Thoracic aorta (tissue), 2 donors: Measurements from ENCODE around the gene CADM2. TPM values are rescaled to one million over a fixed set of nuclear protein-coding genes. Genes with fewer than 3 reads are reported as not detected.

ENCODE experiments used
- ATAC-seq: fragments of 150-250 bp; one replicate; pipeline ENCODE4 v1.8.0; 2017; ENCODE audit warnings: low read depth; ENCODE audit not compliant: insufficient number of reproducible peaks, low FRiP score
- DNase-seq: peaks from one replicate; pipeline ENCODE4 v3.0.0-alpha.2; 2020; ENCODE audit warnings: low spot score
- H3K27ac ChIP-seq, 2 donors: fragments of 200-600 bp; sonication (generic); 1 replicate in 1 of 2; 2 replicates in 1 of 2; pipeline ENCODE4 v1.5.1; 2016; ENCODE audit warnings: mild to moderate bottlenecking in 2 of 2, moderate library complexity in 2 of 2
- H3K27me3 ChIP-seq: fragments of 200-600 bp; sonication (generic); replicated peaks from 2 replicates; pipeline ENCODE4 v1.6.0; 2016; ENCODE audit warnings: mild to moderate bottlenecking; ENCODE audit not compliant: insufficient read depth
- H3K36me3 ChIP-seq: fragments of 200-600 bp; sonication (generic); one replicate; pipeline ENCODE4 v1.5.1; 2016
- H3K4me1 ChIP-seq, 2 donors: fragments of 200-600 bp; sonication (generic); 1 replicate in 1 of 2; 2 replicates in 1 of 2; pipeline versions ENCODE4 v1.5.1 to v1.6.0; 2016; ENCODE audit warnings: low read depth in 2 of 2, mild to moderate bottlenecking in 1 of 2; ENCODE audit not compliant: control insufficient read depth in 1 of 2
- H3K4me3 ChIP-seq: fragments of 200-600 bp; sonication (generic); 2 replicates; pipeline ENCODE4 v1.5.1; 2016; ENCODE audit warnings: mild to moderate bottlenecking
- H3K9me3 ChIP-seq: fragments of 200-600 bp; sonication (generic); 2 replicates; pipeline ENCODE4 v1.5.1; 2016
- total RNA-seq, 2 donors: library from RNA; depleted of rRNA; stranded (reverse); fragments of >200 nt; gene quantifications; one replicate each; pipeline versions ENCODE4 v1.1.0 to v1.2.3, GENCODE V29; 2016
- TF ChIP-seq, protein P1 (sequence below): fragments of 200-600 bp; sonication (generic); IDR thresholded peaks from one replicate; pipeline ENCODE4 v1.5.1; 2019; ENCODE audit warnings: antibody characterized with exemption

The CADM2 gene
- total RNA-seq, 2 donors from 2014 or later, result 1.8 TPM; not detected in 1

DNA sequence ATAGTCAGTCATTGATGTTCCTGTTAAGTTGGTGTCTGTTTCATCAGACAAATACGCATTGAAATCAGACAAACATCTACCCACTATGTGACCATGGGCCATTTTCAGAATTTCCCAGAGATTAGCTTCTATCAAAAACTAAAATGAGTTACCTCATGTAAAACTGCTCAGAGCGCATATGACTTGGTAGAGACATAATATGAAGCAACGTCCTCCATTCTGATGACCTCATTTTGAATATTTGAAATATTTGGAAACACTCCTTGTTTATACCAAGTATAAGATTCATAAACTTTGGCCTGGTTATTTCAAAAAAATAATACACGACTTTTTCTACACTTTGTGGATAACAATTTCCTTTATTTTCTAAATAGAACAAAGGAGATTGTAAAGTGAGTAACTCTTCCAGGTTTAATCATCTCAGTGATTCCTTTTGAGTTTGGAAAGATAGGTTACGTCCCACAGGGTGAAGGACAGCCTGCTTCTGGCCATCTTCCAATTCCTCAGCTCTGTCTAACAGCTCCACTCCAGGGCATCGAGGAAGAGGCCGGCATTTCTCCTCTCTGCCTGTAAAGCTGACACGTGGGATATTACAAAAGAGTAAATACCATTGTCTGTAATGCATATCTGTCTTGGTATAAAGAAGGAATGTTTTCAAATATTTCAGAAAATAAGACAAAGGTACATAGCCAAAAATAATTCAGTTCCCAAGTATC lies 122.6 kb downstream of the CADM2 start:
- Histone ChIP-seq H3K9me3 (no peaks in the 10 kb centered on the region), H3K4me3 (no peak overlapping the region), H3K36me3 (no peaks in the 10 kb centered on the region), H3K27ac (no peak overlapping the region), H3K4me1 (no peaks in the 10 kb centered on the region), H3K27me3 (no peaks in the 10 kb centered on the region)
- TF ChIP-seq, protein P1, sequence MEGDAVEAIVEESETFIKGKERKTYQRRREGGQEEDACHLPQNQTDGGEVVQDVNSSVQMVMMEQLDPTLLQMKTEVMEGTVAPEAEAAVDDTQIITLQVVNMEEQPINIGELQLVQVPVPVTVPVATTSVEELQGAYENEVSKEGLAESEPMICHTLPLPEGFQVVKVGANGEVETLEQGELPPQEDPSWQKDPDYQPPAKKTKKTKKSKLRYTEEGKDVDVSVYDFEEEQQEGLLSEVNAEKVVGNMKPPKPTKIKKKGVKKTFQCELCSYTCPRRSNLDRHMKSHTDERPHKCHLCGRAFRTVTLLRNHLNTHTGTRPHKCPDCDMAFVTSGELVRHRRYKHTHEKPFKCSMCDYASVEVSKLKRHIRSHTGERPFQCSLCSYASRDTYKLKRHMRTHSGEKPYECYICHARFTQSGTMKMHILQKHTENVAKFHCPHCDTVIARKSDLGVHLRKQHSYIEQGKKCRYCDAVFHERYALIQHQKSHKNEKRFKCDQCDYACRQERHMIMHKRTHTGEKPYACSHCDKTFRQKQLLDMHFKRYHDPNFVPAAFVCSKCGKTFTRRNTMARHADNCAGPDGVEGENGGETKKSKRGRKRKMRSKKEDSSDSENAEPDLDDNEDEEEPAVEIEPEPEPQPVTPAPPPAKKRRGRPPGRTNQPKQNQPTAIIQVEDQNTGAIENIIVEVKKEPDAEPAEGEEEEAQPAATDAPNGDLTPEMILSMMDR, result no peak
- ATAC-seq, result no peak
- no peak for DNase-seq

DNA sequence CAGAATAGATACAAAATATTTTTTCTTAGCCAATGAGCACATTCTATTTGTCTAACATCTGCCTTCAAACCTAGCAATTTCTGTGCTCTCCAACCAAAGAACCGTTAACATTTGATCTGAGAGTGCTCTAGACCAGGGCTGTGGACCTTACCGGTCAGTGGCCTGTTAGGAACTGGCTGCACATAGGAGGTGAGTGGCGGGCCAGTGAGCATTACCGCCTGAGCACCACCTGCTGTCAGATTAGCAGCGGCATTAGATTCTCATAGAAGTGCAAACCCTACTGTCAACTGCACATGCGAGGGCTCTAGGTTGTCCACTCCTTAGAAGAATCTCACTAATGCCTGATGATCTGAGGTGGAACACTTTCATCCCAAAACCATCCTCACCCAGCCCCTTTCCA lies 131.7 kb downstream of the CADM2 start:
- H3K4me3 ChIP-seq, result no peak overlapping the region
- H3K36me3 ChIP-seq, result no peaks in the 10 kb centered on the region
- TF ChIP-seq, protein P1, result no peak
- no peaks in the 10 kb centered on the region for H3K9me3 ChIP-seq
- ATAC-seq (no peak), DNase-seq (no peak)
- H3K4me1 ChIP-seq, result no peaks in the 10 kb centered on the region
- no peak overlapping the region for H3K27ac ChIP-seq
- H3K27me3 ChIP-seq, result no peaks in the 10 kb centered on the region

DNA sequence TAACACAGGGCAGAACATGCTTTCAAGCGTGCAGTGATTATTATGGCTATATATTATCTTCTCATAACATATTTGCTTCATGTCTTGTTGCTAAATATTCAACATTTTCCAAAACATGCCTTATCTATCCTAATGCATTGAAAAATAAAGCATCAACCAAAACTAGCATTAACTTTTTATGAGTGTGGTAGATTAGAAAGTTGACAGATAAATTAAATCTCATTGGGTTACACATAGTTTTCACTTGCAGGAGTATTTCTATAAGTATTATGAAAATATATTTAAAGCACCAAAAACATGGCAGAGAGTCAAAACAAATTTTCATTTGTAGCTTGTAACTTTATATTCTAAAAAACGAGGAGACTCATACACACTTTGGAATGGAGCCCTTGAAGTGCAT lies 141.5 kb downstream of the CADM2 start:
- no peaks in the 10 kb centered on the region for H3K9me3 ChIP-seq
- H3K27ac ChIP-seq, result no peak overlapping the region
- no peak overlapping the region for H3K4me3 ChIP-seq
- H3K27me3 ChIP-seq, result no peaks in the 10 kb centered on the region
- DNase-seq (no peak), ATAC-seq (no peak)
- H3K4me1 ChIP-seq, result no peaks in the 10 kb centered on the region
- H3K36me3 ChIP-seq, result no peaks in the 10 kb centered on the region
- TF ChIP-seq, protein P1, result no peak

DNA sequence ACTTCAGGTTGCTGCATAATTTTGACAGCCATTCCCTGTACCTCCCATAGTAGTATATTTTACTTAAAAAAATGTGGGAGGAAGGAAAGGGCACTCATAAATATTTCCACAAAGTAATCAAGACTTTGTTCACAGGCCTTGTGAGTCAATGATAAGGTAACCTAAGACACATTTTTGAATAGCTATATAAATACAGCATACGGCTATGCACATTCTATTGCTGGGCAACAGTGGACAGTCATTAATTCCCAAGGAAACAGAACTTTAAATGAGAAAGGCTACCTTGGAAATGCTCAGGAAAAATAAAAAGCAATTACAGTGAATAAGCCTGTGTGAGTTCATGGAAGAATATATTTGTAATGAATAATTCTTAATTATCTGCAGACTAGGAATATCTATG lies 144.0 kb downstream of the CADM2 start:
- ATAC-seq (no peak), DNase-seq (no peak)
- no peak overlapping the region for H3K27ac ChIP-seq
- no peak overlapping the region for H3K4me3 ChIP-seq
- no peaks in the 10 kb centered on the region for H3K27me3 ChIP-seq
- no peaks in the 10 kb centered on the region for H3K36me3 ChIP-seq
- no peaks in the 10 kb centered on the region for H3K9me3 ChIP-seq
- TF ChIP-seq, protein P1, result no peak
- H3K4me1 ChIP-seq, result no peaks in the 10 kb centered on the region

DNA sequence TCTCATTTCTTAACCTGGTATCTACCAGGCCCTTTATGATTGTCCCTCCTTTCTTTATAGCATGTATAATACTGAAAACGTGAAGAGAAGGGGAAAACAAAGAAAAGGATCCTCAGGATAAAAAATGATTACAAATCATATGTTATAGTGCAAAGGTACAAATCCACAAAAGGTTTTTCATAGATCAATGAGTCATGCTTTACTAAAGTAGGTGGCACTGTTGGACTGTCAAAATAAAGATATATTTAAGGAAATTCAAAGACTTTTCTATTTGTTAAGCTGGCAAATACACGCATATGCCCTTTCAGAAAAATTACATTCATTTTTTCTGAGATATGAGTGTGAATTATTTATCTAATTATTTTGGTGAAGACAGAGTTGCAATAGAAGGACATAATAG lies 151.6 kb downstream of the CADM2 start:
- no peak overlapping the region for H3K4me3 ChIP-seq
- no peaks in the 10 kb centered on the region for H3K36me3 ChIP-seq
- no peaks in the 10 kb centered on the region for H3K9me3 ChIP-seq
- H3K27me3 ChIP-seq, result no peaks in the 10 kb centered on the region
- TF ChIP-seq, protein P1, result no peak
- no peaks in the 10 kb centered on the region for H3K4me1 ChIP-seq
- ATAC-seq (no peak), DNase-seq (no peak)
- H3K27ac ChIP-seq, result no peak overlapping the region
